ENCODE results near the gene NEUROG2. TPM values are rescaled to one million over a fixed set of nuclear protein-coding genes. Genes with fewer than 3 reads are reported as not detected.
"Not testable (repeated sequence)": the region's sequence is repeated elsewhere in the genome, so short reads cannot be mapped to it uniquely, and the experiment has no call there.

NEUROG2 gene
- total and polyA plus RNA-seq, 2 of the 4 experiments (the other 2 are of a cell fraction): not detected

GRCh38 chr4:112554271-112554670, 38.3 kb upstream of the NEUROG2 start:
- H3K9ac ChIP-seq (ENCODE audit: low read depth, low read length); DNase-seq; H2BK20ac ChIP-seq (ENCODE audit: low read depth, low read length); H3K18ac ChIP-seq (ENCODE audit: low read depth, low read length); dilution Hi-C loops (cut with HindIII; ENCODE audit: low sequenced_read_pairs, unreplicated experiment); BruUV-seq (replicated peaks); H3K9me3 ChIP-seq (ENCODE audit: control insufficient read depth, insufficient read depth, low read length); H2AK9ac ChIP-seq (replicated peaks; ENCODE audit: low read depth, low read length, poor library complexity); H3K27ac ChIP-seq (ENCODE audit: insufficient read depth, low read length); H2BK15ac ChIP-seq (ENCODE audit: low read depth, low read length); H4K5ac ChIP-seq (ENCODE audit: low read depth, low read length); H3K14ac ChIP-seq (replicated peaks; ENCODE audit: low read depth, low read length); H3K4ac ChIP-seq (ENCODE audit: low read depth, low read length); H3K9me1 ChIP-seq (ENCODE audit: insufficient read depth, low read length); H3K56ac ChIP-seq (ENCODE audit: extremely low read depth, insufficient read depth, low read length); POLR2A ChIA-PET (ENCODE audit: unreplicated experiment); intact Hi-C loops (cut with micrococcal nuclease); H3K36me3 ChIP-seq (ENCODE audit: control insufficient read depth, insufficient read depth, low read length); H2BK120ac ChIP-seq (ENCODE audit: low read depth, low read length); H2AK5ac ChIP-seq (ENCODE audit: low read depth, low read length); H3K79me1 ChIP-seq (ENCODE audit: low read depth in 1 of 2, low read length in 2 of 2); H4K91ac ChIP-seq (ENCODE audit: insufficient read depth, low read depth, low read length); in situ Hi-C loops (cut with MboI; ENCODE audit: low sequenced_read_pairs); ATAC-seq (ENCODE audit: low read depth); H4K8ac ChIP-seq (ENCODE audit: low read depth in 2 of 2, low read length in 2 of 2); H2BK5ac ChIP-seq (ENCODE audit: low read depth, low read length, poor library complexity, severe bottlenecking); H3K4me2 ChIP-seq (ENCODE audit: low read depth, low read length); H3K4me3 ChIP-seq (ENCODE audit: insufficient read depth, low read depth, low read length); H3K23ac ChIP-seq (ENCODE audit: low read depth, low read length); H2AFZ ChIP-seq (replicated peaks; ENCODE audit: low read length, poor library complexity); H3K4me1 ChIP-seq (ENCODE audit: control insufficient read depth, insufficient read depth, low read length); H3K27me3 ChIP-seq (ENCODE audit: control insufficient read depth, insufficient read depth, low read length); H4K20me1 ChIP-seq (ENCODE audit: insufficient read depth, low read length): not testable (repeated sequence)
- CTCF ChIA-PET: interaction anchor here (0.8 kb wide), 1 partner anchor 30 kb away, joined by 3 read pairs; no protein-coding TSS in a partner anchor
- no CpG with 5 or more reads among the region's 3 CpGs for WGBS, 2 experiments (ENCODE audit: extremely low coverage in 2 of 2, insufficient read length in 1 of 2)

All from IMR-90 (cell line).